ENCODE results near the gene MIR17HG. TPM values are rescaled to one million over a fixed set of nuclear protein-coding genes. Genes with fewer than 3 reads are reported as not detected.
"Not testable (repeated sequence)": the region's sequence is repeated elsewhere in the genome, so short reads cannot be mapped to it uniquely, and the experiment has no call there.

MIR17HG gene
- total RNA-seq, 2 experiments from 2014 or later: 19.5 to 22.0 TPM

GRCh38 chr13:91314888-91315287, 32.6 kb upstream of the MIR17HG start:
- no peak for DNase-seq
- CTCF ChIA-PET: interaction anchor here (1.5 to 4.0 kb wide), 3 partner anchors 13 to 92 kb away, joined by 12 to 33 read pairs (median 25); partner anchors contain the start of gene MIR17HG
- H3K36me3 Mint-ChIP-seq: no peaks in the 10 kb centered on the region
- no peak overlapping the region for H3K4me3 Mint-ChIP-seq
- peaks cover 8% of the 10 kb centered on the region for H3K4me1 Mint-ChIP-seq (ENCODE audit: low read depth)
- H3K27ac Mint-ChIP-seq: no peak overlapping the region
- no peaks in the 10 kb centered on the region for H3K9me3 Mint-ChIP-seq
- intact Hi-C loops (cut with micrococcal nuclease): loop anchor here (5.0 kb wide), 1 partner anchor 52 kb away; no protein-coding TSS in a partner anchor
- POLR2A ChIA-PET: interaction anchor here (1.3 to 2.1 kb wide), 2 partner anchors 32 to 41 kb away, joined by 3 to 10 read pairs; partner anchors contain the start of gene MIR17HG
- H3K27me3 Mint-ChIP-seq: peaks cover 14% of the 10 kb centered on the region

GRCh38 chr13:91318886-91319285, 28.6 kb upstream of the MIR17HG start:
- POLR2A ChIA-PET: no interaction called here
- Mint-ChIP-seq H3K27me3 (peaks cover 12% of the 10 kb centered on the region), H3K27ac (no peak overlapping the region), H3K36me3 (no peaks in the 10 kb centered on the region), H3K4me3 (no peak overlapping the region), H3K4me1 (ENCODE audit: low read depth) (peaks cover 11% of the 10 kb centered on the region), H3K9me3 (no peaks in the 10 kb centered on the region)
- no peak for DNase-seq
- CTCF ChIA-PET: no interaction called here
- intact Hi-C loops (cut with micrococcal nuclease): no loop called here

- intact Hi-C loops (cut with micrococcal nuclease): no loop called here
- POLR2A ChIA-PET: no interaction called here
These were observed 27.5 kb upstream of the MIR17HG start for GRCh38 chr13:91319996-91320395.

GRCh38 chr13:91320990-91321389, 26.5 kb upstream of the MIR17HG start:
- H3K4me1 Mint-ChIP-seq (ENCODE audit: low read depth): peaks cover 11% of the 10 kb centered on the region
- H3K27me3 Mint-ChIP-seq; H3K4me3 Mint-ChIP-seq; DNase-seq; POLR2A ChIA-PET; H3K36me3 Mint-ChIP-seq; H3K9me3 Mint-ChIP-seq; CTCF ChIA-PET; H3K27ac Mint-ChIP-seq; intact Hi-C loops (cut with micrococcal nuclease): not testable (repeated sequence)

More at GRCh38 chr13:91319996-91320395, 27.5 kb upstream of the MIR17HG start:
- CTCF ChIA-PET: no interaction called here
- Mint-ChIP-seq H3K4me1 (ENCODE audit: low read depth) (peaks cover 11% of the 10 kb centered on the region), H3K4me3 (no peak overlapping the region), H3K36me3 (no peaks in the 10 kb centered on the region), H3K27ac (no peak overlapping the region), H3K27me3 (peaks cover 11% of the 10 kb centered on the region), H3K9me3 (no peaks in the 10 kb centered on the region)
- no peak for DNase-seq

- ChIA-PET CTCF (interaction anchor here (1.0 kb wide), 1 partner anchor 10 kb away, joined by 4 read pairs; no protein-coding TSS in a partner anchor), POLR2A (interaction anchor here (1.1 kb wide), 1 partner anchor 22 kb away, joined by 3 read pairs; no protein-coding TSS in a partner anchor)
- H3K4me3 Mint-ChIP-seq: no peak overlapping the region
- peaks cover 2% of the 10 kb centered on the region for H3K27me3 Mint-ChIP-seq
- H3K4me1 Mint-ChIP-seq (ENCODE audit: low read depth): peaks cover 11% of the 10 kb centered on the region
- no peak overlapping the region for H3K27ac Mint-ChIP-seq
- intact Hi-C loops (cut with micrococcal nuclease): no loop called here
- no peaks in the 10 kb centered on the region for H3K36me3 Mint-ChIP-seq
- DNase-seq: peak; percentile 29
- no peaks in the 10 kb centered on the region for H3K9me3 Mint-ChIP-seq
These were observed 24.1 kb upstream of the MIR17HG start for GRCh38 chr13:91323349-91323748.

GRCh38 chr13:91326146-91326545, 21.3 kb upstream of the MIR17HG start:
- CTCF ChIA-PET: interaction anchor here (0.6 to 5.1 kb wide), 2 partner anchors 13 to 87 kb away, joined by 4 to 25 read pairs; no protein-coding TSS in a partner anchor
- H3K9me3 Mint-ChIP-seq: no peaks in the 10 kb centered on the region
- H3K27me3 Mint-ChIP-seq: peaks cover 2% of the 10 kb centered on the region
- H3K4me3 Mint-ChIP-seq: no peak overlapping the region
- intact Hi-C loops (cut with micrococcal nuclease): no loop called here
- POLR2A ChIA-PET: interaction anchor here (1.3 kb wide), 1 partner anchor 12 kb away, joined by 3 read pairs; no protein-coding TSS in a partner anchor
- no peaks in the 10 kb centered on the region for H3K36me3 Mint-ChIP-seq
- no peak overlapping the region for H3K27ac Mint-ChIP-seq
- DNase-seq: no peak
- peaks cover 15% of the 10 kb centered on the region for H3K4me1 Mint-ChIP-seq (ENCODE audit: low read depth)

GRCh38 chr13:91328726-91329125, 18.8 kb upstream of the MIR17HG start:
- CTCF ChIA-PET: interaction anchor here (5.1 kb wide), 1 partner anchor 15 kb away, joined by 25 read pairs; no protein-coding TSS in a partner anchor
- no peak overlapping the region for H3K27ac Mint-ChIP-seq

GRCh38 chr13:91329733-91330132, 17.8 kb upstream of the MIR17HG start:
- ChIA-PET CTCF (interaction anchor here (0.8 to 5.1 kb wide), 2 partner anchors 16 to 44 kb away, joined by 3 to 25 read pairs; no protein-coding TSS in a partner anchor), POLR2A (no interaction called here)
- Mint-ChIP-seq H3K9me3 (no peaks in the 10 kb centered on the region), H3K27me3 (peaks cover 2% of the 10 kb centered on the region), H3K4me3 (no peak overlapping the region), H3K36me3 (no peaks in the 10 kb centered on the region), H3K27ac (no peak overlapping the region), H3K4me1 (ENCODE audit: low read depth) (peaks cover 18% of the 10 kb centered on the region)
- no peak for DNase-seq
- intact Hi-C loops (cut with micrococcal nuclease): loop anchor here (2.0 kb wide), 1 partner anchor 17 kb away; no protein-coding TSS in a partner anchor

More at GRCh38 chr13:91328726-91329125, 18.8 kb upstream of the MIR17HG start:
- no peak for DNase-seq
- Mint-ChIP-seq H3K4me1 (ENCODE audit: low read depth) (peaks cover 15% of the 10 kb centered on the region), H3K36me3 (no peaks in the 10 kb centered on the region), H3K4me3 (no peak overlapping the region), H3K27me3 (peaks cover 2% of the 10 kb centered on the region), H3K9me3 (no peaks in the 10 kb centered on the region)
- intact Hi-C loops (cut with micrococcal nuclease): no loop called here
- POLR2A ChIA-PET: no interaction called here

GRCh38 chr13:91331047-91331915, 16.2 kb upstream of the MIR17HG start:
- ChIA-PET POLR2A (interaction anchor here (1.0 to 2.1 kb wide), 3 partner anchors 15 to 27 kb away, joined by 3 to 12 read pairs (median 3); partner anchors contain the start of gene MIR17HG), CTCF (interaction anchor here (1.0 kb wide), 2 partner anchors 14 to 17 kb away, joined by 3 read pairs; no protein-coding TSS in a partner anchor)
- no peaks in the 10 kb centered on the region for H3K36me3 Mint-ChIP-seq
- no peaks in the 10 kb centered on the region for H3K9me3 Mint-ChIP-seq
- intact Hi-C loops (cut with micrococcal nuclease): loop anchor here (1.0 to 2.0 kb wide), 2 partner anchors 15 to 18 kb away; no protein-coding TSS in a partner anchor
- peaks cover 18% of the 10 kb centered on the region for H3K4me1 Mint-ChIP-seq (ENCODE audit: low read depth)
- peaks cover 2% of the 10 kb centered on the region for H3K27me3 Mint-ChIP-seq
- no peak for DNase-seq
- peak overlapping the region; percentile 67 for H3K27ac Mint-ChIP-seq
- peak overlapping the region; percentile 43 for H3K4me3 Mint-ChIP-seq

- Mint-ChIP-seq H3K27ac (peak overlapping the region; percentile 95), H3K4me3 (peak overlapping the region; percentile 86), H3K36me3 (peaks cover 22% of the 10 kb centered on the region), H3K27me3 (no peaks in the 10 kb centered on the region), H3K9me3 (no peaks in the 10 kb centered on the region), H3K4me1 (ENCODE audit: low read depth) (peaks cover 47% of the 10 kb centered on the region)
- DNase-seq: no peak
- intact Hi-C loops (cut with micrococcal nuclease): loop anchor here (1.0 kb wide), 2 partner anchors 15 to 23 kb away; no protein-coding TSS in a partner anchor
- POLR2A ChIA-PET: interaction anchor here (1.6 to 2.4 kb wide), 6 partner anchors 8 to 53 kb away, joined by 3 to 12 read pairs (median 5); partner anchors contain the start of gene GPC5
- CTCF ChIA-PET: interaction anchor here (0.9 to 2.5 kb wide), 3 partner anchors 15 to 34 kb away, joined by 3 to 16 read pairs (median 12); no protein-coding TSS in a partner anchor
These were observed 1.4 kb upstream of the MIR17HG start for GRCh38 chr13:91346062-91346461.

GRCh38 chr13:91346850-91347201, 661 bp upstream of the MIR17HG start:
- peaks cover 51% of the 10 kb centered on the region for H3K4me1 Mint-ChIP-seq (ENCODE audit: low read depth)
- peak overlapping the region; percentile 95 for H3K27ac Mint-ChIP-seq
- ChIA-PET POLR2A (interaction anchor here (0.7 to 2.4 kb wide), 8 partner anchors 9 to 52 kb away, joined by 3 to 12 read pairs (median 5); partner anchors contain the start of gene GPC5), CTCF (interaction anchor here (2.2 to 2.5 kb wide), 2 partner anchors 32 to 34 kb away, joined by 12 to 16 read pairs; no protein-coding TSS in a partner anchor)
- intact Hi-C loops (cut with micrococcal nuclease): loop anchor here (1.0 kb wide), 3 partner anchors 16 to 51 kb away; partner anchors contain the start of gene GPC5
- no peaks in the 10 kb centered on the region for H3K9me3 Mint-ChIP-seq
- H3K27me3 Mint-ChIP-seq: no peaks in the 10 kb centered on the region
- H3K4me3 Mint-ChIP-seq: peak overlapping the region; percentile 86
- DNase-seq: peak; percentile 74
- H3K36me3 Mint-ChIP-seq: peaks cover 30% of the 10 kb centered on the region

Measured in activated CD4-positive, alpha-beta memory T cell treated with anti-CD3 and anti-CD28 coated beads for 36 hours (primary cell).